ENCODE data around the gene S100A16. TPM values are rescaled to one million over a fixed set of nuclear protein-coding genes. Genes with fewer than 3 reads are reported as not detected.

S100A16 gene
- total RNA-seq, 1 donor from 2014 or later = 1,016 TPM

DNA sequence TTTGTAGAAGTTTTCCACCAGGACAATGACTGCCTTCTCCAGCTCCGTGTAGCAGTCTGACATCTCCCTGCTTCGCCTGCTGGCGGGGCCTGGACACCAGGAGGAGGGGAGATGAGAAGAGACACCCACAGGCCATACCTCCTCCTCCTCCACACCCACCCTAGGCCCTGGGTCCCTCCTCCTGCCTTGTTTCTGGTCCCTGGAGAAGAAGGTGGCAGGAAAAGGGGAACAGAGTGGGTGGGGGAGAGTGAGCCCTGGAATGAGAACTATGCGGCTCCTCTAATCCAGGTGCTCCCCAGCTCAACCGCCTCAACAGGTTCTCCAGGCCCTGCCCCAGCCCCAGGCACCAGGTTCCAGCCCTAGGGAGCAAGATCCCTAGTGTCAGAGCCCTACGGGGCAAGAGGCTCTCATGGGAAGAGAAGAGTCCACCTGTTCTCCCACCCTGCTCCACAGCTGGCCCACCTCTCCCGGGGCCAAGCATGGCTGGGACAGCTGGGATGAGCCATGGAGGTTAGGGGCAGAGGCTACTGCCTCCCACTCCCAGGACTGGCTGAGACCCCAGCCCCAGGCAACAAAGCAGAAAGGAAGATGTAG lies 4.8 kb downstream of the S100A16 start:
- peak overlapping the region; percentile 99 for H3K4me3 ChIP-seq (ENCODE audit: low read depth, low read length)
- no peak for DNase-seq (ENCODE audit: low read depth)
- TF ChIP-seq CTCF (conservative IDR thresholded peaks at IDR 0.05; ENCODE audit: low read depth, low read length) = no peak

GRCh38 chr1:153607381-153607780 lies 5.6 kb downstream of the S100A16 start:
- TF ChIP-seq CTCF (conservative IDR thresholded peaks at IDR 0.05; ENCODE audit: low read depth, low read length) = no peak
- DNase-seq (ENCODE audit: low read depth) = no peak
- peak overlapping the region; percentile 99 for H3K4me3 ChIP-seq (ENCODE audit: low read depth, low read length)

GRCh38 chr1:153606194-153606593 lies 6.7 kb downstream of the S100A16 start:
- no peak overlapping the region for H3K4me3 ChIP-seq (ENCODE audit: low read depth, low read length)
- no peak for DNase-seq (ENCODE audit: low read depth)
- TF ChIP-seq CTCF (conservative IDR thresholded peaks at IDR 0.05; ENCODE audit: low read depth, low read length) = no peak

GRCh38 chr1:153602749-153603148 lies 10.2 kb downstream of the S100A16 start:
- no peak for TF ChIP-seq CTCF (conservative IDR thresholded peaks at IDR 0.05; ENCODE audit: low read depth, low read length)
- H3K4me3 ChIP-seq (ENCODE audit: low read depth, low read length) = no peak overlapping the region
- no peak for DNase-seq (ENCODE audit: low read depth)

- TF ChIP-seq CTCF (conservative IDR thresholded peaks at IDR 0.05; ENCODE audit: low read depth, low read length) = no peak
- DNase-seq (ENCODE audit: low read depth) = no peak
- no peak overlapping the region for H3K4me3 ChIP-seq (ENCODE audit: low read depth, low read length)
Observed at GRCh38 chr1:153599847-153600246, 13.1 kb downstream of the S100A16 start.

GRCh38 chr1:153598309-153599172 lies 14.4 kb downstream of the S100A16 start:
- H3K4me3 ChIP-seq (ENCODE audit: low read depth, low read length) = no peak overlapping the region
- DNase-seq (ENCODE audit: low read depth) = no peak
- no peak for TF ChIP-seq CTCF (conservative IDR thresholded peaks at IDR 0.05; ENCODE audit: low read depth, low read length)
